Measurements from ENCODE around the gene MARVELD3. TPM values are rescaled to one million over a fixed set of nuclear protein-coding genes. Genes with fewer than 3 reads are reported as not detected.

The MARVELD3 gene
- total and polyA plus RNA-seq, 2 donors (not counting 1 experiment from before 2014, with no cell fraction given), result not detected

DNA sequence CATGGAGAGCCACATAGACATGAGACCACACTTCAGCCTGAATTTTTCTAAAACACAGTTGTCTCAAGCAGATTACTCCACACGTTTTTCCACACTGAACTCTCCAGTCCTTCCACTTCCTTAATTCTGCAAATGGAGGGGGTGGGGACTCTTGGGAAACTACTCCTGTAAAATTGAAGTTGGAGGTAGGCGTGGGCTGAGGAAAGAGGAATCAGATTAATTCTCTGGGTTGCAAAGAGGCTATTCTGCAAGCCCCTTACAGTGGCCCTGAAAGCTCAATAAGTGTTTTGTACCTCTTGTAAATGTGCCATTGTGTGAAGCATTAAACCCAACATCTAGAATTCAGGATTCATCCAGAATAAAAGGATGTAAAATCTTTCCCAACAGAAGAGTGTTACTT lies 9.6 kb downstream of the MARVELD3 start:
- H3K27me3 Mint-ChIP-seq, result no peaks in the 10 kb centered on the region
- H3K27me3 ChIP-seq (replicated peaks in 1 of 4; ENCODE audit: control extremely low read depth in 1 of 4, control insufficient read depth in 3 of 4, insufficient read depth in 4 of 4, low read length in 3 of 4), result no peaks in the 10 kb centered on the region
- no peaks in the 10 kb centered on the region for H3K36me3 ChIP-seq (replicated peaks in 1 of 2; ENCODE audit: control extremely low read depth in 1 of 2, control insufficient read depth in 1 of 2, extremely low read depth in 1 of 2, insufficient read depth in 2 of 2, low read length in 1 of 2)
- H3K4me2 ChIP-seq (replicated peaks; ENCODE audit: low read depth, low read length, poor library complexity, severe bottlenecking), result no peak overlapping the region
- no peak overlapping the region for H3K9ac ChIP-seq (ENCODE audit: low read length)
- no peak overlapping the region for H3K4me3 Mint-ChIP-seq
- TF ChIP-seq, protein P1, sequence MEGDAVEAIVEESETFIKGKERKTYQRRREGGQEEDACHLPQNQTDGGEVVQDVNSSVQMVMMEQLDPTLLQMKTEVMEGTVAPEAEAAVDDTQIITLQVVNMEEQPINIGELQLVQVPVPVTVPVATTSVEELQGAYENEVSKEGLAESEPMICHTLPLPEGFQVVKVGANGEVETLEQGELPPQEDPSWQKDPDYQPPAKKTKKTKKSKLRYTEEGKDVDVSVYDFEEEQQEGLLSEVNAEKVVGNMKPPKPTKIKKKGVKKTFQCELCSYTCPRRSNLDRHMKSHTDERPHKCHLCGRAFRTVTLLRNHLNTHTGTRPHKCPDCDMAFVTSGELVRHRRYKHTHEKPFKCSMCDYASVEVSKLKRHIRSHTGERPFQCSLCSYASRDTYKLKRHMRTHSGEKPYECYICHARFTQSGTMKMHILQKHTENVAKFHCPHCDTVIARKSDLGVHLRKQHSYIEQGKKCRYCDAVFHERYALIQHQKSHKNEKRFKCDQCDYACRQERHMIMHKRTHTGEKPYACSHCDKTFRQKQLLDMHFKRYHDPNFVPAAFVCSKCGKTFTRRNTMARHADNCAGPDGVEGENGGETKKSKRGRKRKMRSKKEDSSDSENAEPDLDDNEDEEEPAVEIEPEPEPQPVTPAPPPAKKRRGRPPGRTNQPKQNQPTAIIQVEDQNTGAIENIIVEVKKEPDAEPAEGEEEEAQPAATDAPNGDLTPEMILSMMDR (IDR thresholded peaks at IDR 0.05), result no peak
- TF ChIP-seq EZH2 (IDR thresholded peaks at IDR 0.05; ENCODE audit: borderline replicate concordance, insufficient read depth, low read depth, low read length, poor library complexity, severe bottlenecking), result no peak
- WGBS (ENCODE audit: insufficient coverage), result no CpG with 5 or more reads among the region's 2 CpGs
- H2AFZ ChIP-seq (ENCODE audit: insufficient read depth, low read depth, low read length, poor library complexity, severe bottlenecking), result no peak overlapping the region
- no peaks in the 10 kb centered on the region for H3K9me3 ChIP-seq (ENCODE audit: control extremely low read depth in 1 of 3, control insufficient read depth in 2 of 3, insufficient read depth in 1 of 3, low read length in 2 of 3)
- H3K4me3 ChIP-seq (ENCODE audit: control extremely low read depth in 1 of 5, extremely low read depth in 1 of 5, insufficient read depth in 1 of 5, low read depth in 2 of 5, low read length in 4 of 5), result no peak overlapping the region
- intact Hi-C loops (cut with micrococcal nuclease), result no loop called here
- H3K4me1 ChIP-seq (ENCODE audit: control insufficient read depth in 2 of 2, insufficient read depth in 2 of 2, low read length in 2 of 2), result no peaks in the 10 kb centered on the region
- H3K79me2 ChIP-seq (ENCODE audit: control insufficient read depth, insufficient read depth, low read length), result no peaks in the 10 kb centered on the region
- ChIA-PET POLR2A (no interaction called here), CTCF (no interaction called here)
- no peaks in the 10 kb centered on the region for H3K4me1 Mint-ChIP-seq
- no peaks in the 10 kb centered on the region for H4K20me1 ChIP-seq (ENCODE audit: control insufficient read depth, insufficient read depth, low read length, poor library complexity, severe bottlenecking)
- no peak overlapping the region for H3K27ac Mint-ChIP-seq
- H3K27ac ChIP-seq (ENCODE audit: low read length in 2 of 2), result no peak overlapping the region
- ATAC-seq (ENCODE audit: low read depth) (no peak), DNase-seq (no peak)
- no peaks in the 10 kb centered on the region for H3K9me3 Mint-ChIP-seq (ENCODE audit: insufficient read depth)

DNA sequence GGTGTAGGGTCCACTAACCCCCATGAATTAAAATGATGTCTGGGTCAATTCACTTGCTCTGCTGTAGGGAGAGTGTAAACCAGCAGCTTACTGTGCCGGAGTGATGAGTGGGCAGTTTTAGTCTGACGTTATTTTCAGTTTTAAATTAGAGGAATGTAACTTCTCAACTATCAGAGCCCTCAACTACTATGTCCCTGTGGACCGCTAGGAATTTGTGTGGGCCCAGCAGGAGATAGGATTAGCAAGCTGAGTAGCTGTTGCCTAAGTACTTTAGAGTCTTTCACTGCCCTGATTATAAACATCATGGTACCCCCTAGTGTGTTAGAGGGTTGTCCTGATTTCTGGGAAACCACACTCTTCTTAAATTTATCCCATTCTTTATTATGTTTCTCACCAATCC lies 11.4 kb downstream of the MARVELD3 start:
- Histone ChIP-seq H3K79me2 (ENCODE audit: control insufficient read depth, insufficient read depth, low read length) (no peaks in the 10 kb centered on the region), H3K9me3 (ENCODE audit: control extremely low read depth in 1 of 3, control insufficient read depth in 2 of 3, insufficient read depth in 1 of 3, low read length in 2 of 3) (no peaks in the 10 kb centered on the region), H3K27me3 (replicated peaks in 1 of 4; ENCODE audit: control extremely low read depth in 1 of 4, control insufficient read depth in 3 of 4, insufficient read depth in 4 of 4, low read length in 3 of 4) (no peaks in the 10 kb centered on the region), H3K4me2 (replicated peaks; ENCODE audit: low read depth, low read length, poor library complexity, severe bottlenecking) (no peak overlapping the region), H3K4me1 (ENCODE audit: control insufficient read depth in 2 of 2, insufficient read depth in 2 of 2, low read length in 2 of 2) (no peaks in the 10 kb centered on the region), H3K4me3 (ENCODE audit: control extremely low read depth in 1 of 5, extremely low read depth in 1 of 5, insufficient read depth in 1 of 5, low read depth in 2 of 5, low read length in 4 of 5) (no peak overlapping the region), H4K20me1 (ENCODE audit: control insufficient read depth, insufficient read depth, low read length, poor library complexity, severe bottlenecking) (no peaks in the 10 kb centered on the region), H3K36me3 (replicated peaks in 1 of 2; ENCODE audit: control extremely low read depth in 1 of 2, control insufficient read depth in 1 of 2, extremely low read depth in 1 of 2, insufficient read depth in 2 of 2, low read length in 1 of 2) (no peaks in the 10 kb centered on the region), H3K27ac (ENCODE audit: low read length in 2 of 2) (no peak overlapping the region), H2AFZ (ENCODE audit: insufficient read depth, low read depth, low read length, poor library complexity, severe bottlenecking) (no peak overlapping the region), H3K9ac (ENCODE audit: low read length) (no peak overlapping the region)
- Mint-ChIP-seq H3K4me1 (no peaks in the 10 kb centered on the region), H3K9me3 (ENCODE audit: insufficient read depth) (no peaks in the 10 kb centered on the region), H3K27me3 (no peaks in the 10 kb centered on the region), H3K4me3 (no peak overlapping the region), H3K27ac (no peak overlapping the region)
- intact Hi-C loops (cut with micrococcal nuclease), result no loop called here
- POLR2A ChIA-PET, result no interaction called here
- no peak for DNase-seq
- no peak for ATAC-seq (ENCODE audit: low read depth)
- no peak for TF ChIP-seq EZH2 (IDR thresholded peaks at IDR 0.05; ENCODE audit: borderline replicate concordance, insufficient read depth, low read depth, low read length, poor library complexity, severe bottlenecking)
- TF ChIP-seq, protein P1 (IDR thresholded peaks at IDR 0.05), result no peak
- WGBS (ENCODE audit: insufficient coverage), result no CpG with 5 or more reads among the region's 3 CpGs
- CTCF ChIA-PET, result interaction anchor here (1.8 kb wide), 1 partner anchor 26 kb away, joined by 7 read pairs; no protein-coding TSS in a partner anchor

Data from B cell (primary cell).